Measurements from ENCODE around the gene BLOC1S2. TPM values are rescaled to one million over a fixed set of nuclear protein-coding genes. Genes with fewer than 3 reads are reported as not detected.

The BLOC1S2 gene
- total RNA-seq, 1 donor from 2014 or later = 87.1 TPM

- Histone ChIP-seq H3K79me2 (ENCODE audit: low read depth) (no peaks in the 10 kb centered on the region), H3K27me3 (peaks cover 41% of the 10 kb centered on the region), H4K20me1 (ENCODE audit: low read depth) (peaks cover 2% of the 10 kb centered on the region), H3K4me2 (no peak overlapping the region), H2AFZ (replicated peaks) (no peak overlapping the region), H3K4me3 (no peak overlapping the region), H3K9ac (no peak overlapping the region), H3K9me3 (ENCODE audit: low read depth) (no peaks in the 10 kb centered on the region), H3K36me3 (no peaks in the 10 kb centered on the region), H3K4me1 (peaks cover 3% of the 10 kb centered on the region), H3K27ac (no peak overlapping the region), H3F3A (ENCODE audit: low read depth) (no peaks in the 10 kb centered on the region)
- Mint-ChIP-seq H3K4me1 (no peaks in the 10 kb centered on the region), H3K9me3 (no peaks in the 10 kb centered on the region), H3K27me3 (ENCODE audit: insufficient read depth, low read depth) (peaks cover 5% of the 10 kb centered on the region), H3K4me3 (no peak overlapping the region), H3K27ac (no peak overlapping the region), H3K36me3 (no peaks in the 10 kb centered on the region)
- TF ChIP-seq, protein P1, sequence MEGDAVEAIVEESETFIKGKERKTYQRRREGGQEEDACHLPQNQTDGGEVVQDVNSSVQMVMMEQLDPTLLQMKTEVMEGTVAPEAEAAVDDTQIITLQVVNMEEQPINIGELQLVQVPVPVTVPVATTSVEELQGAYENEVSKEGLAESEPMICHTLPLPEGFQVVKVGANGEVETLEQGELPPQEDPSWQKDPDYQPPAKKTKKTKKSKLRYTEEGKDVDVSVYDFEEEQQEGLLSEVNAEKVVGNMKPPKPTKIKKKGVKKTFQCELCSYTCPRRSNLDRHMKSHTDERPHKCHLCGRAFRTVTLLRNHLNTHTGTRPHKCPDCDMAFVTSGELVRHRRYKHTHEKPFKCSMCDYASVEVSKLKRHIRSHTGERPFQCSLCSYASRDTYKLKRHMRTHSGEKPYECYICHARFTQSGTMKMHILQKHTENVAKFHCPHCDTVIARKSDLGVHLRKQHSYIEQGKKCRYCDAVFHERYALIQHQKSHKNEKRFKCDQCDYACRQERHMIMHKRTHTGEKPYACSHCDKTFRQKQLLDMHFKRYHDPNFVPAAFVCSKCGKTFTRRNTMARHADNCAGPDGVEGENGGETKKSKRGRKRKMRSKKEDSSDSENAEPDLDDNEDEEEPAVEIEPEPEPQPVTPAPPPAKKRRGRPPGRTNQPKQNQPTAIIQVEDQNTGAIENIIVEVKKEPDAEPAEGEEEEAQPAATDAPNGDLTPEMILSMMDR (IDR thresholded peaks at IDR 0.05) = no peak
- TF ChIP-seq EZH2phosphoT487 (IDR thresholded peaks at IDR 0.05) (no peak), EZH2 (IDR thresholded peaks at IDR 0.05) (no peak)
- DNase-seq (ENCODE audit: low spot score) = no peak
Observed at GRCh38 chr10:100319707-100320402, 33.4 kb upstream of the BLOC1S2 start.

DNA sequence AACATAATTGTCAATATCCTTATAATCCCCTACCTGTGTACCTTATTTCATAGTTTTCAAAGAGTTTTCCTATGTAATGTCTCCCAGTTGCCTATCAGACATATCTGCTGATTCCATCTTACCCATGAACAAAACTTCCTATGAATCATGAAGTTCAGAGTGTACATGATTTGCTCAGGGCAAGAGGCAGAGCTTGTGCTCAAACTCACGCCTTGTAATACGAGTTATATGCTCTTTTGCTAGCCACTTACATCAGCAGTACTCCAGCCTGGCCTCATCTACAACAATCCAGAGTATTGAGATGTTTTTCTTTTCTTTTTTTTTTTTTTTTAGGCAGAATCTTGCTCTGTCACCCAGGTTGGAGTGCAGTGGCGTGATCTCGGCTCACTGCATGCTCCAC, 31.7 kb upstream of the BLOC1S2 start:
- H3K4me1 Mint-ChIP-seq = no peaks in the 10 kb centered on the region
- H3K27me3 ChIP-seq = peaks cover 40% of the 10 kb centered on the region
- H3K4me2 ChIP-seq = no peak overlapping the region
- DNase-seq (ENCODE audit: low spot score) = no peak
- H3K79me2 ChIP-seq (ENCODE audit: low read depth) = no peaks in the 10 kb centered on the region
- H3K36me3 ChIP-seq = no peaks in the 10 kb centered on the region
- no peaks in the 10 kb centered on the region for H3K9me3 ChIP-seq (ENCODE audit: low read depth)
- H3K9ac ChIP-seq = no peak overlapping the region
- H3K36me3 Mint-ChIP-seq = no peaks in the 10 kb centered on the region
- TF ChIP-seq EZH2 (IDR thresholded peaks at IDR 0.05) (no peak), EZH2phosphoT487 (IDR thresholded peaks at IDR 0.05) (no peak)
- TF ChIP-seq, protein P1 (IDR thresholded peaks at IDR 0.05) = no peak
- H3K27ac ChIP-seq = no peak overlapping the region
- no peaks in the 10 kb centered on the region for H3K9me3 Mint-ChIP-seq
- peaks cover 5% of the 10 kb centered on the region for H3K27me3 Mint-ChIP-seq (ENCODE audit: insufficient read depth, low read depth)
- no peak overlapping the region for H3K4me3 Mint-ChIP-seq
- peaks cover 3% of the 10 kb centered on the region for H3K4me1 ChIP-seq
- H4K20me1 ChIP-seq (ENCODE audit: low read depth) = no peaks in the 10 kb centered on the region
- H3K27ac Mint-ChIP-seq = no peak overlapping the region
- no peak overlapping the region for H2AFZ ChIP-seq (replicated peaks)
- H3F3A ChIP-seq (ENCODE audit: low read depth) = no peaks in the 10 kb centered on the region
- no peak overlapping the region for H3K4me3 ChIP-seq

DNA sequence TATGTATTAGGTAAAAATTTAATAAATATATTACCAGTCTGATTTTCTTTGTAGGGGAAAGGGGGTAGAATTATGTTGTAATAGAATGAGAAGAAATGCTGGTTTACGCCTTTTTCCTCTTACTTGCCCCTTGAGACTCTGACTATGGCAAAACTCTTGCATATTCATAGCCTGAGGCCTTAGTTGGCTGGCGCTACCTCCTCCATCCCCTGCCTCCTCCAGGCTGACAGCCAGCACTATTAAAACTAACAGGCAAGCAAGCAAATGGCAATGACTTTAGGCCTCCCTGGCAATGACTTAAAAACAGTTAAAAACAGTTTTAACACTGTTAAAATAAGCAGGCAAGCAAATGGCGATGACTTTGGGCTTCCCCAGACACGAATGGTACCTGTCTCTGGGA, 29.1 kb upstream of the BLOC1S2 start:
- H3K27me3 ChIP-seq = peaks cover 62% of the 10 kb centered on the region
- DNase-seq (ENCODE audit: low spot score) = no peak
- TF ChIP-seq EZH2 (IDR thresholded peaks at IDR 0.05) = no peak
- TF ChIP-seq EZH2phosphoT487 (IDR thresholded peaks at IDR 0.05) = no peak
- TF ChIP-seq, protein P1 (IDR thresholded peaks at IDR 0.05) = no peak
- H3K36me3 Mint-ChIP-seq = no peaks in the 10 kb centered on the region
- H3K36me3 ChIP-seq = no peaks in the 10 kb centered on the region
- H4K20me1 ChIP-seq (ENCODE audit: low read depth) = no peaks in the 10 kb centered on the region
- H3K4me2 ChIP-seq = no peak overlapping the region
- H3K4me3 ChIP-seq = no peak overlapping the region
- H3K4me1 Mint-ChIP-seq = no peaks in the 10 kb centered on the region
- no peaks in the 10 kb centered on the region for H3F3A ChIP-seq (ENCODE audit: low read depth)
- H2AFZ ChIP-seq (replicated peaks) = no peak overlapping the region
- no peaks in the 10 kb centered on the region for H3K9me3 ChIP-seq (ENCODE audit: low read depth)
- no peak overlapping the region for H3K27ac Mint-ChIP-seq
- H3K4me3 Mint-ChIP-seq = no peak overlapping the region
- H3K27me3 Mint-ChIP-seq (ENCODE audit: insufficient read depth, low read depth) = peaks cover 8% of the 10 kb centered on the region
- H3K9ac ChIP-seq = no peak overlapping the region
- no peaks in the 10 kb centered on the region for H3K79me2 ChIP-seq (ENCODE audit: low read depth)
- no peaks in the 10 kb centered on the region for H3K9me3 Mint-ChIP-seq
- H3K27ac ChIP-seq = no peak overlapping the region
- peaks cover 3% of the 10 kb centered on the region for H3K4me1 ChIP-seq
